Motor neuron (in vitro differentiated cells): Measurements from ENCODE around the gene ALX4. TPM values are rescaled to one million over a fixed set of nuclear protein-coding genes. Genes with fewer than 3 reads are reported as not detected.

ENCODE experiments used
- ATAC-seq, 8 experiments: fragments of 200-7000 bp; cut with Tn5 transposase; replicated peaks in 6 of 8; 2 replicates each; pipeline ENCODE4 v1.8.0; 2021; ENCODE audit warnings: mild to moderate bottlenecking in 8 of 8, moderate library complexity in 8 of 8
- H3K27ac ChIP-seq, 2 donors: fragments of 250-450 bp; sonication (Bioruptor Pico); 2 replicates each; pipeline ENCODE4 v1.9.0; 2021; ENCODE audit warnings: antibody characterized with exemption in 2 of 2, mild to moderate bottlenecking in 2 of 2, moderate library complexity in 1 of 2
- H3K4me1 ChIP-seq, 2 donors: fragments of 250-450 bp; sonication (Bioruptor Pico); replicated peaks in 1 of 2; 2 replicates each; pipeline ENCODE4 v1.6.1; 2021; ENCODE audit warnings: antibody characterized with exemption in 2 of 2, mild to moderate bottlenecking in 2 of 2, moderate library complexity in 1 of 2
- H3K4me3 ChIP-seq, 5 donors: fragments of 250-450 bp; sonication (Bioruptor Pico); 2 replicates each; pipeline ENCODE4 v1.9.0; 2021; ENCODE audit warnings: antibody characterized with exemption in 5 of 5, mild to moderate bottlenecking in 5 of 5, moderate library complexity in 4 of 5
- WGBS, 10 experiments: fragments of 450-650 bp; shearing (Covaris generic); methylation state at CpG; one replicate each; pipeline ENCODE4 v1.0.0; 2022; 5-methylcytosine and 5-hydroxymethylcytosine counted together
- in situ Hi-C, 9 experiments: fragments of 400-800 bp; cut with MboI; loops; one replicate each; pipeline ENCODE4 v1.15.0; 2021; ENCODE audit warnings: low sequenced_read_pairs in 9 of 9, low pct_unique_long_range_greater_than_20kb in 2 of 9; ENCODE audit not compliant: unreplicated experiment in 9 of 9
- total RNA-seq, 8 experiments: library from RNA; unstranded; fragments of 300-600 nt; gene quantifications; 2 replicates each; pipeline versions ENCODE4 v1.2.3 to v1.2.4, GENCODE V29; 2022

The ALX4 gene
- total RNA-seq, 8 experiments from 2014 or later: 0.08 to 4.2 (median 0.31) TPM

GRCh38 chr11:44319552-44320288 lies 9.8 kb upstream of the ALX4 start:
- 0 to 3% (median 0%) methylated on average over 2 to 6 of the region's 53 CpGs; no CpG with 5 or more reads in 7 of the 10 experiments for WGBS, 10 experiments
- peak overlapping the region in 2 of 5 donors; percentile 9 to 11 for H3K4me3 ChIP-seq
- ATAC-seq: peak in 7 of 8 experiments; percentile 4 to 70 (median 35)
- H3K4me1 ChIP-seq: peaks cover 0 to 8% of the 10 kb centered on the region in 2 donors
- H3K27ac ChIP-seq: no peak overlapping the region
- in situ Hi-C loops: loop anchor here in 1 of 9 experiments (10.0 kb wide), 1 partner anchor 185 kb away; no protein-coding TSS in a partner anchor

GRCh38 chr11:44319170-44319551 lies 9.2 kb upstream of the ALX4 start:
- peaks cover 0 to 8% of the 10 kb centered on the region in 2 donors for H3K4me1 ChIP-seq
- H3K4me3 ChIP-seq: no peak overlapping the region
- in situ Hi-C loops: no loop called here
- ATAC-seq: peak in 5 of 8 experiments; percentile 7 to 34 (median 18)
- WGBS, 10 experiments: no CpG with 5 or more reads among the region's 15 CpGs
- no peak overlapping the region for H3K27ac ChIP-seq

DNA sequence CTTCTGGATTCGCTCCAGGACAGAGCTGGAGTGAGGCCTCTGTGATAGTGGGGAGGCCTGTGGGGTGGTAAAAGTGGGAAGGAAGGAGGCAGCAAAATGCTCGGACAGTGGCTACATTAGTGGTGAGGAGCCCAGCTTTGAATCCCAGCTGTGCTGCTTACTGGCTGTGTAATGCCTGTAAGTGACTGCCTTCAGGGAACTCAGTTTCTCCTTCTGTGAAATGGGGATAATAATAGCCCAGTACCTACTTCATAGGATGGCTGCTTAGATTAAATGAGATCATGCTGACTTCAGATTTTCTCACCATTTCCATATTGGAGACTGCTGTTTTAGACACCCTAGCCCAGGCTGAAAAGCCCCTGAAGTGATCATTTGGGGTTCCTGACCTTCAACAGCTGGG lies 8.4 kb upstream of the ALX4 start:
- in situ Hi-C loops: no loop called here
- 20 to 80% methylated on average over 1 to 2 of the region's 2 CpGs; no CpG with 5 or more reads in 8 of the 10 experiments for WGBS, 10 experiments
- no peak for ATAC-seq
- H3K4me3 ChIP-seq: no peak overlapping the region
- peaks cover 0 to 8% of the 10 kb centered on the region in 2 donors for H3K4me1 ChIP-seq
- no peak overlapping the region for H3K27ac ChIP-seq

DNA sequence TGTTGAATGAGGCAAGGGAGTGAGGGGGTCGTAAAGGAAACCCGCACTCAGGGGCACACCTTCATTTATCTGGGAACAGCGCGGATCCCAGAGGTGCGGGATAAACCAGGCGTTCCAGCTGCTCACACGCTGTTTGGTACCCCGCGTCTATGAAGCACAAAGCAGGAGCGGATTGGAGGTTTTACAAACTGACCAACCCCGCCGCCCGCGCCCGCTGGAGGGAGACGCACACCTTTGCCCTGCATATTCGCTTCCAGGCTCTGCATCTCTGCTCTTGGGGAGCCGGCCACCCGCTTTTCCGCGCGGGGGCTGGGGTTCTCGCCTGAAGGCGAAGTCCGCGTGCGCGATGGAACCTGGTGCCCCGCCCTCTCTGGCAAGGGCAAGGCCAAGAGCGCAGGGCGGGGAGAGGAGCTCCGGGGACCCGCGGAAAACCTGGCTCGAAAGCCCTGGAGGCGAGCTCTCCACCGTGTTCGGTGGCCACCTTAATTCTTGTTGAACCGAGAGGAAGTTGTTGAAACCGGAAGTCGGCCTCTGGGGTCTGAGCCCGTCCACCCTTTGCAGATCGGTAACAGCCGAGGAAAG lies 6.8 kb upstream of the ALX4 start:
- no peak overlapping the region for H3K27ac ChIP-seq
- H3K4me3 ChIP-seq: peak overlapping the region in 3 of 5 donors; percentile 7 to 32 (median 25)
- peak in 6 of 8 experiments; percentile 17 to 44 (median 24) for ATAC-seq
- 0 to 8% (median 2%) methylated on average over 1 to 21 of the region's 44 CpGs; no CpG with 5 or more reads in 4 of the 10 experiments for WGBS, 10 experiments
- in situ Hi-C loops: no loop called here
- H3K4me1 ChIP-seq: peaks cover 0 to 8% of the 10 kb centered on the region in 2 donors

DNA sequence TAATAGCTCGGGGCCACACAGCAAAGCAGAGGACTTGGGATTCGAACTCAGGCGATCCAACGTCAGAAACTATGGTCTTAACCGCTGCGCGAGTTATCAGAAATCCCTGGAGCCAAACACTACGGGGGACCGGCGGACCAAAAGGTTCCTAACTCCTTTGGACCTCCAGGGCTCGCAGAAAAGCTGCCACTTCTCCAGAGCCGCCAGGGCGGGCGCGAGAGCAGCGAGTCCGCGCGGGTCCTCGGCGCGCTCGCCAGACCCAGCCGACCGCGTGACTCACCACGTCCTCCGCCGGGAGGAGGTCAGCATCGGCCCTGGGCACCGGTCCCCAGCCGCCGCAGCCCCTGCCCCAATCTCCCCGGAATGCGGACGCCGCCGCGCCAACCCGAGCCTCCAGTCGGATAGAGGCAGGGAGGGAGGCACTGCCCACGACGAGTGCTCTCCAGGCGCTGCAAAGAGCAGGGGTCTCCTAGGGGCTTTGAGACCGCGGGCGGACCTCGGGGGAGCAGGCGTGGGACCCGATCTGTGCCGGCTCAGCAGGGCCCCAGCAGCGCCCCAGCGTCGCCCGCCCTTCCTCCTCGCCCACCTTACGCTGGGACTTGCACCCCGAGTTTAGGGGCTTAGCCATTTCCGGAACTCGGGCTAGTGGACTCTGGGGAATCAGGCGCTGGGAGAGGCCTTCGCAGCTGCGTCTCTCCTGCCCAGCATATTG lies 6.2 kb upstream of the ALX4 start:
- Histone ChIP-seq H3K4me3 (peak overlapping the region; percentile 7 to 32 (median 19)), H3K4me1 (peaks cover 0 to 8% of the 10 kb centered on the region in 2 donors), H3K27ac (no peak overlapping the region)
- in situ Hi-C loops: no loop called here
- peak; percentile 31 to 90 (median 86) for ATAC-seq
- 0 to 29% (median 6%) methylated on average over 2 to 19 of the region's 63 CpGs; no CpG with 5 or more reads in 4 of the 10 experiments for WGBS, 10 experiments

DNA sequence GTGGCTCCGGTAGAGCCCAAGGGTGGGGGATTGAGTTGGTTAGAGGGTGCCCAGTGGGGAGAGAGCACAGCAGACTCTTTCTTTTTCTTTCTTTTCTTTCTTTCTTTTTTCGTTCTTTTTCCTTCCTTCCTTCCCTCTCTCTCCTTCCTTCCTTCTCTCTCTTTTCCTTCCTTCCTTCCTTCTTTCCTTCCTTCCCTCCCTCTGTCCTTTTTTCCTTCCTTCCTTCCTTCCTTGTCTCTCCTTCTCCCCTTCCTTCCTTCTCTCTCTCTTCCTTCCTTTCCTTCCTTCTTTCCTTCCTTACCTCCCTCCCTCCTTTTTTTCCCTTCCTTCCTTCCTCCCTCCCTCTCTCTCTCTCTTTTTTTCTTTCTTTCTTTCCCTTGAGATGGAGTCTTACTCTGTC lies 4.8 kb upstream of the ALX4 start:
- in situ Hi-C loops: no loop called here
- Histone ChIP-seq H3K4me3 (no peak overlapping the region), H3K4me1 (peaks cover 2 to 7% of the 10 kb centered on the region in 2 donors), H3K27ac (no peak overlapping the region)
- WGBS, 10 experiments: 2 to 52% (median 21%) methylated on average over 1 to 2 of the region's 2 CpGs; no CpG with 5 or more reads in 2 of the 10 experiments
- ATAC-seq: no peak

GRCh38 chr11:44313761-44314489 lies 4.0 kb upstream of the ALX4 start:
- peak in 1 of 8 experiments; percentile 10 for ATAC-seq

GRCh38 chr11:44312876-44313275 lies 2.9 kb upstream of the ALX4 start:
- peaks cover 3 to 13% of the 10 kb centered on the region in 2 donors for H3K4me1 ChIP-seq
- in situ Hi-C loops: no loop called here
- no peak overlapping the region for H3K27ac ChIP-seq
- WGBS, 10 experiments: 11 to 67% (median 24%) methylated on average over 1 to 3 of the region's 4 CpGs; no CpG with 5 or more reads in 4 of the 10 experiments
- no peak for ATAC-seq
- no peak overlapping the region for H3K4me3 ChIP-seq

More at GRCh38 chr11:44313761-44314489, 4.0 kb upstream of the ALX4 start:
- Histone ChIP-seq H3K27ac (no peak overlapping the region), H3K4me1 (peaks cover 3 to 11% of the 10 kb centered on the region in 2 donors), H3K4me3 (no peak overlapping the region)
- in situ Hi-C loops: no loop called here
- 3 to 64% (median 14%) methylated on average over 1 to 8 of the region's 9 CpGs; no CpG with 5 or more reads in 1 of the 10 experiments for WGBS, 10 experiments

GRCh38 chr11:44311339-44312261 lies 1.7 kb upstream of the ALX4 start:
- WGBS, 10 experiments: 0 to 79% (median 8%) methylated on average over 1 to 35 of the region's 44 CpGs; no CpG with 5 or more reads in 2 of the 10 experiments
- Histone ChIP-seq H3K4me3 (no peak overlapping the region), H3K4me1 (peaks cover 3 to 11% of the 10 kb centered on the region in 2 donors), H3K27ac (no peak overlapping the region)
- no peak for ATAC-seq
- in situ Hi-C loops: no loop called here

GRCh38 chr11:44310463-44311272 lies 729 bp upstream of the ALX4 start:
- Histone ChIP-seq H3K4me1 (peaks cover 3 to 9% of the 10 kb centered on the region in 2 donors), H3K27ac (no peak overlapping the region), H3K4me3 (no peak overlapping the region)
- in situ Hi-C loops: no loop called here
- peak in 1 of 8 experiments; percentile 6 for ATAC-seq
- WGBS, 10 experiments: 0 to 29% (median 3%) methylated on average over 3 to 19 of the region's 49 CpGs; no CpG with 5 or more reads in 3 of the 10 experiments

DNA sequence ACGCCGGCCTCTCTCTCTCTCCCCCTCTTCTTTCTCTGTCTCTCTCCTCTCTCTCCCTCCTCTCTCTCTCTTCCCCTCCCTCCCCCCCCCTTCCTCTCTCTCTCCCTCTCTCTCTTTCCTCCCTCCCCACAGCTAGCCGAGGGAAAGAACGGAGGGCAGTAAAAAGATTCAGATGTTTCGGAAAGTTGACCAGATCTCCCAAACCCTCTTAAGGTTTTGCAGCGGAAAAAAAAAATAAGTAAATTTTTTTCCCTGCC lies 195 bp upstream of the ALX4 start:
- H3K4me3 ChIP-seq: peak overlapping the region in 2 of 5 donors; percentile 18 to 34

More for the DNA sequence above, 195 bp upstream of the ALX4 start:
- peaks cover 3 to 9% of the 10 kb centered on the region in 2 donors for H3K4me1 ChIP-seq
- no CpG with 5 or more reads among the region's 6 CpGs for WGBS, 10 experiments
- H3K27ac ChIP-seq: no peak overlapping the region
- in situ Hi-C loops: no loop called here
- ATAC-seq: no peak
